Measurements from ENCODE around the gene RFFL.

DNA sequence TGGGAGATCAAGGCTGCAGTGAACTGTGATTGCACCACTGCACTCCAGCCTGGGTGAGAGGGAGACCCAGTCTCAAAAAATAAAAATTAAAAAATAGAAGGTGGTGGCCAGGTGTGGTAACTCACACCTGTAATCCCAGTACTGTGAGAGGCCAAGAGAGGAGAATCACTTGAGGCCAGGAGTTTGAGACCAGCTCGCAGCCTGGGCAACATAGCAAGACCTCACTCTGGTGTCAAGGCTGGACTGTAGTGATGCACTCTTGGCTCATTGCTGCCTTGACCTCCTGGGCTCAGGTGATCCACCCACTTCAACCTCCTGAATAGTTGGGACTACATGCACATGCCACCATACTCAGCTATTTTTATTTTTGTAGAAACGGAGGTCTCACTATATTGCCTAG lies 13.3 kb downstream of the RFFL start:
- TF ChIP-seq, protein P1, sequence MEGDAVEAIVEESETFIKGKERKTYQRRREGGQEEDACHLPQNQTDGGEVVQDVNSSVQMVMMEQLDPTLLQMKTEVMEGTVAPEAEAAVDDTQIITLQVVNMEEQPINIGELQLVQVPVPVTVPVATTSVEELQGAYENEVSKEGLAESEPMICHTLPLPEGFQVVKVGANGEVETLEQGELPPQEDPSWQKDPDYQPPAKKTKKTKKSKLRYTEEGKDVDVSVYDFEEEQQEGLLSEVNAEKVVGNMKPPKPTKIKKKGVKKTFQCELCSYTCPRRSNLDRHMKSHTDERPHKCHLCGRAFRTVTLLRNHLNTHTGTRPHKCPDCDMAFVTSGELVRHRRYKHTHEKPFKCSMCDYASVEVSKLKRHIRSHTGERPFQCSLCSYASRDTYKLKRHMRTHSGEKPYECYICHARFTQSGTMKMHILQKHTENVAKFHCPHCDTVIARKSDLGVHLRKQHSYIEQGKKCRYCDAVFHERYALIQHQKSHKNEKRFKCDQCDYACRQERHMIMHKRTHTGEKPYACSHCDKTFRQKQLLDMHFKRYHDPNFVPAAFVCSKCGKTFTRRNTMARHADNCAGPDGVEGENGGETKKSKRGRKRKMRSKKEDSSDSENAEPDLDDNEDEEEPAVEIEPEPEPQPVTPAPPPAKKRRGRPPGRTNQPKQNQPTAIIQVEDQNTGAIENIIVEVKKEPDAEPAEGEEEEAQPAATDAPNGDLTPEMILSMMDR (conservative IDR thresholded peaks at IDR 0.05), result no peak
- no peak for TF ChIP-seq ZFX (IDR thresholded peaks at IDR 0.05)
